HepG2 (cell line): Measurements from ENCODE around the gene CD93. TPM values are rescaled to one million over a fixed set of nuclear protein-coding genes. Genes with fewer than 3 reads are reported as not detected.

Source experiments
- ATAC-seq: fragments of 200-7000 bp; cut with Tn5 transposase; 3 replicates; pipeline ENCODE4 v1.9.1; 2020; ENCODE audit warnings: mild to moderate bottlenecking, moderate library complexity
- BruUV-seq: library from RNA; stranded (reverse); fragments of 400-500 nt; replicated peaks from 2 replicates; lab custom pipeline; 2021; lab: Mats Ljungman, UMichigan
- CTCF ChIA-PET: fragments of 300-600 bp; formaldehyde crosslinking; extraction: SDS; loops from one replicate; lab custom pipeline; 2021; ENCODE audit warnings: low total read pairs, inconsistent platforms, low intra/inter-chr PET ratio; lab: Yijun Ruan, JAX
- POLR2A ChIA-PET: fragments of 350-600 bp; sonication (Branson Sonifier 250); formaldehyde crosslinking; loops from one replicate; lab custom pipeline; 2020; ENCODE audit warnings: antibody characterized with exemption, inconsistent platforms; lab: Yijun Ruan, JAX
- DNase-seq: peaks from one replicate; pipeline ENCODE4 v3.0.0-alpha.2; 2015; ENCODE audit warnings: low spot score
- FAIRE-seq: peaks from 3 replicates; lab custom pipeline; 2011; peaks lifted over from hg19 to GRCh38; lab: Jason Lieb, UNC
- H2AFZ ChIP-seq: one replicate; pipeline ENCODE4 v1.6.1; 2011; ENCODE audit warnings: low read length, inconsistent platforms
- H3K27ac ChIP-seq: fragments of 300-600 bp; 3 replicates; pipeline ENCODE4 v1.8.0; 2011; ENCODE audit warnings: mixed run types, mild to moderate bottlenecking, mixed read lengths, low read length, inconsistent platforms; ENCODE audit not compliant: insufficient read depth; ENCODE audit errors: extremely low read length
- H3K27me3 ChIP-seq, 2 experiments: fragments of 200-600 bp in 1 of 2; 2 replicates in 1 of 2; 3 replicates in 1 of 2; pipeline versions ENCODE4 v1.6.0 to v1.8.0; 2011; ENCODE audit warnings: low read length in 2 of 2, mild to moderate bottlenecking in 2 of 2, moderate library complexity in 2 of 2, inconsistent platforms in 1 of 2; ENCODE audit not compliant: insufficient read depth in 2 of 2, control insufficient read depth in 1 of 2
- H3K36me3 ChIP-seq, 2 experiments: fragments of 200-600 bp in 1 of 2; replicated peaks in 1 of 2; 2 replicates in 1 of 2; 3 replicates in 1 of 2; pipeline versions ENCODE4 v1.5.1 to v1.8.0; 2011; ENCODE audit warnings: low read length in 2 of 2, inconsistent platforms in 1 of 2; ENCODE audit not compliant: insufficient read depth in 2 of 2, control insufficient read depth in 1 of 2
- H3K4me1 ChIP-seq: 2 replicates; pipeline ENCODE4 v1.5.1; 2012; ENCODE audit warnings: low read length, inconsistent platforms; ENCODE audit not compliant: insufficient read depth
- H3K4me2 ChIP-seq: 2 replicates; pipeline ENCODE4 v1.6.0; 2011; ENCODE audit warnings: low read depth, low read length, inconsistent platforms
- H3K4me3 ChIP-seq, 3 experiments: fragments of 200-600 bp in 1 of 3; sonication (generic), shearing (Covaris generic) in 1 of 3; replicated peaks in 1 of 3; 2 replicates each; pipeline ENCODE4 v1.5.1; 2011 to 2016; ENCODE audit warnings: low read length in 3 of 3, inconsistent platforms in 2 of 3, low read depth in 2 of 3, mild to moderate bottlenecking in 2 of 3, control low read depth in 1 of 3, mixed read lengths in 1 of 3; ENCODE audit not compliant: insufficient read depth in 1 of 3
- H3K79me2 ChIP-seq: one replicate; pipeline ENCODE4 v1.6.1; 2011; ENCODE audit warnings: low read length, inconsistent platforms; ENCODE audit not compliant: insufficient read depth
- H3K9ac ChIP-seq: 2 replicates; pipeline ENCODE4 v1.6.0; 2011; ENCODE audit warnings: mild to moderate bottlenecking, low read depth, low read length, inconsistent platforms; ENCODE audit not compliant: insufficient read depth
- H3K9me3 ChIP-seq: 2 replicates; pipeline ENCODE4 v1.5.1; 2012; ENCODE audit warnings: mild to moderate bottlenecking, low read length
- H4K20me1 ChIP-seq: 2 replicates; pipeline ENCODE4 v1.6.0; 2011; ENCODE audit warnings: inconsistent platforms, mild to moderate bottlenecking, low read length, moderate library complexity; ENCODE audit not compliant: insufficient read depth
- ASH2L ChIP-seq: fragments of 300-600, 200-600 bp; sonication (generic); IDR thresholded peaks from 2 replicates; pipeline ENCODE4 v1.7.0; 2017; ENCODE audit warnings: low read depth, mild to moderate bottlenecking, moderate library complexity, mixed read lengths, low read length; ENCODE audit not compliant: insufficient read length
- CENPBD1 ChIP-seq: sonication (generic); formaldehyde crosslinking; IDR thresholded peaks from 2 replicates; pipeline ENCODE4 v1.8.0; 2022; ENCODE audit warnings: missing genetic modification reagents, low read depth, mild to moderate bottlenecking, borderline replicate concordance
- CTCF ChIP-seq: sonication (generic); formaldehyde crosslinking; IDR thresholded peaks from 2 replicates; pipeline ENCODE4 v1.5.0; 2020; ENCODE audit warnings: mild to moderate bottlenecking, missing genetic modification reagents, moderate library complexity
- ESRRA ChIP-seq: sonication (generic); formaldehyde crosslinking; IDR thresholded peaks from 2 replicates; pipeline ENCODE4 v1.5.1; 2020; ENCODE audit warnings: mild to moderate bottlenecking, low read depth, missing genetic modification reagents
- HDAC2 ChIP-seq: sonication (generic); formaldehyde crosslinking; IDR thresholded peaks from 2 replicates; pipeline ENCODE4 v1.4.0; 2020; ENCODE audit warnings: missing genetic modification reagents
- MTF1 ChIP-seq: sonication (generic); formaldehyde crosslinking; IDR thresholded peaks from 2 replicates; pipeline ENCODE4 v1.5.0; 2020; ENCODE audit warnings: missing genetic modification reagents
- NFYC ChIP-seq: IDR thresholded peaks from 2 replicates; pipeline ENCODE4 v1.6.1; 2016; ENCODE audit warnings: missing genetic modification reagents, missing compliant biosample characterization
- NKX3-1 ChIP-seq: sonication (generic); formaldehyde crosslinking; IDR thresholded peaks from 2 replicates; pipeline ENCODE4 v1.5.0; 2020; ENCODE audit warnings: missing genetic modification reagents
- RFX3 ChIP-seq: IDR thresholded peaks from 2 replicates; pipeline ENCODE4 v1.6.1; 2016; ENCODE audit warnings: missing biosample characterization, missing genetic modification reagents
- SMAD3 ChIP-seq: sonication (generic); formaldehyde crosslinking; IDR thresholded peaks from 2 replicates; pipeline ENCODE4 v1.4.0; 2020; ENCODE audit warnings: missing genetic modification reagents
- SMC3 ChIP-seq: IDR thresholded peaks from 2 replicates; pipeline ENCODE4 v1.6.1; 2011; ENCODE audit warnings: low read length, improper control_type of control experiment
- WGBS: methylation state at CpG from one replicate; pipeline ENCODE4 v1.1.6; 2017; ENCODE audit warnings: low lambda C conversion rate; 5-methylcytosine and 5-hydroxymethylcytosine counted together
- in situ Hi-C: cut with HindIII; loops from 2 replicates; pipeline ENCODE4 v1.10.0; 2017; ENCODE audit warnings: low pct_unique_long_range_greater_than_20kb; ENCODE audit not compliant: extremely low pct_ligation_motif_present
- intact Hi-C: fragments of 100-400 bp; cut with micrococcal nuclease; formaldehyde crosslinking; loops from one replicate; pipeline ENCODE4 v1.10.0; 2022; ENCODE audit not compliant: unreplicated experiment
- polyA plus RNA-seq, 8 experiments: library from polyadenylated mRNA; depleted of rRNA in 3 of 8; stranded (reverse) in 7 of 8; unstranded in 1 of 8; fragments of >200 nt; fragmentation: Illumina TruSeq in 4 of 8; extraction: Trizol in 4 of 8; gene quantifications; 2 replicates each; pipeline versions ENCODE4 v1.2.1 to v1.2.3, GENCODE V29; 2011 to 2016; ENCODE audit warnings: low read depth in 4 of 8, missing spikeins in 1 of 8, mixed read lengths in 1 of 8; ENCODE audit not compliant: insufficient read depth in 1 of 8
- total RNA-seq, 5 experiments: library from RNA; depleted of rRNA; stranded (reverse); fragments of >200 nt; fragmentation: Illumina TruSeq; extraction: Trizol; gene quantifications; 2 replicates each; pipeline ENCODE4 v1.2.3, GENCODE V29; 2016; ENCODE audit warnings: low read depth in 1 of 5

Gene CD93
- total and polyA plus RNA-seq, 2 of the 13 experiments (the other 11 are each of a cell fraction or from before 2014, with no cell fraction given), result not detected

- in situ Hi-C loops, result no loop called here
- no peaks in the 10 kb centered on the region for H3K9me3 ChIP-seq
- H3K9ac ChIP-seq, result no peak overlapping the region
- H3K27ac ChIP-seq, result no peak overlapping the region
- CTCF ChIA-PET, result no interaction called here
- POLR2A ChIA-PET, result interaction anchor here (0.7 kb wide), 1 partner anchor 1905 kb away, joined by 3 read pairs; no protein-coding TSS in a partner anchor
- FAIRE-seq (no peak), DNase-seq (no peak), ATAC-seq (no peak)
- H3K27me3 ChIP-seq, result peaks cover 4 to 38% of the 10 kb centered on the region in 2 experiments; a peak in 4 of 5 replicates
- 22% methylated on average over 4 of the region's 4 CpGs for WGBS
- no peak overlapping the region for H3K4me3 ChIP-seq
- no peaks in the 10 kb centered on the region for H3K4me1 ChIP-seq
- no peaks in the 10 kb centered on the region for H3K36me3 ChIP-seq
- BruUV-seq, result no TSS peak
- TF ChIP-seq MTF1 (no peak), SMAD3 (CRISPR knock-in tag) (no peak), CENPBD1 (CRISPR knock-in tag) (no peak), NKX3-1 (CRISPR knock-in tag) (no peak), ASH2L (no peak), HDAC2 (CRISPR knock-in tag) (no peak), NFYC (CRISPR knock-in tag) (no peak), ESRRA (CRISPR knock-in tag) (no peak), RFX3 (CRISPR knock-in tag) (no peak)
- TF ChIP-seq, all 625 proteins: peak for 0
- Histone ChIP-seq H2AFZ (no peak overlapping the region), H4K20me1 (no peaks in the 10 kb centered on the region), H3K4me2 (no peak overlapping the region), H3K79me2 (no peaks in the 10 kb centered on the region)
- intact Hi-C loops, result no loop called here
These were observed 4.8 kb upstream of the CD93 start for GRCh38 chr20:23090878-23091277.

GRCh38 chr20:23090147-23090546, 4.0 kb upstream of the CD93 start:
- ATAC-seq, result no peak
- ChIA-PET CTCF (no interaction called here), POLR2A (no interaction called here)
- WGBS, result 7% methylated on average over 6 of the region's 6 CpGs
- no peaks in the 10 kb centered on the region for H4K20me1 ChIP-seq
- no peak for DNase-seq
- H3K9ac ChIP-seq, result no peak overlapping the region
- no peaks in the 10 kb centered on the region for H3K9me3 ChIP-seq
- H3K4me2 ChIP-seq, result no peak overlapping the region
- in situ Hi-C loops (no loop called here), intact Hi-C loops (no loop called here)
- no peak overlapping the region for H3K27ac ChIP-seq
- no peaks in the 10 kb centered on the region for H3K4me1 ChIP-seq
- H2AFZ ChIP-seq, result no peak overlapping the region
- H3K4me3 ChIP-seq, result no peak overlapping the region
- BruUV-seq, result no TSS peak
- no peaks in the 10 kb centered on the region for H3K79me2 ChIP-seq
- FAIRE-seq, result no peak
- H3K36me3 ChIP-seq, result no peaks in the 10 kb centered on the region
- peaks cover 4 to 38% of the 10 kb centered on the region in 2 experiments; a peak in 4 of 5 replicates for H3K27me3 ChIP-seq
- TF ChIP-seq SMC3 (no peak), CTCF (peak; percentile 19; the same call in 1 of the 2 replicates)
- TF ChIP-seq, all 625 proteins: peak for 1
